ENCODE data around the gene RNASE1. TPM values are rescaled to one million over a fixed set of nuclear protein-coding genes. Genes with fewer than 3 reads are reported as not detected.

Gene RNASE1
- polyA plus RNA-seq, 3 donors, result 143 to 531 (median 481) TPM

GRCh38 chr14:20811986-20812975, 9.6 kb upstream of the RNASE1 start:
- H3K27ac ChIP-seq (ENCODE audit: low read depth, low read length), result no peak overlapping the region
- 16 to 20% (median 16%) methylated on average over 7 of the region's 7 CpGs for WGBS, 3 donors

- 71 to 83% (median 74%) methylated on average over 5 of the region's 5 CpGs for WGBS, 3 donors
- no peak overlapping the region for H3K27ac ChIP-seq (ENCODE audit: low read depth, low read length)
These were observed 7.3 kb upstream of the RNASE1 start for GRCh38 chr14:20809917-20810316.

- WGBS, 3 donors, result 32 to 82% (median 65%) methylated on average over 3 of the region's 3 CpGs
These were observed 5.5 kb upstream of the RNASE1 start for GRCh38 chr14:20808162-20808483.

GRCh38 chr14:20807304-20808161, 4.9 kb upstream of the RNASE1 start:
- 15 to 48% (median 43%) methylated on average over 6 of the region's 6 CpGs for WGBS, 3 donors

More at GRCh38 chr14:20808162-20808483, 5.5 kb upstream of the RNASE1 start:
- H3K27ac ChIP-seq (ENCODE audit: low read depth, low read length), result no peak overlapping the region

GRCh38 chr14:20805485-20805884, 2.8 kb upstream of the RNASE1 start:
- 85 to 95% (median 94%) methylated on average over 6 of the region's 6 CpGs for WGBS, 3 donors
- H3K27ac ChIP-seq (ENCODE audit: low read depth, low read length), result no peak overlapping the region

More at GRCh38 chr14:20807304-20808161, 4.9 kb upstream of the RNASE1 start:
- H3K27ac ChIP-seq (ENCODE audit: low read depth, low read length), result no peak overlapping the region

- no peak overlapping the region for H3K27ac ChIP-seq (ENCODE audit: low read depth, low read length)
- WGBS, 3 donors, result 40 to 77% (median 65%) methylated on average over 7 of the region's 7 CpGs
These were observed 579 bp upstream of the RNASE1 start for GRCh38 chr14:20803223-20803622.

GRCh38 chr14:20801726-20802125, 918 bp downstream of the RNASE1 start:
- WGBS, 3 donors, result 32 to 63% (median 53%) methylated on average over 9 of the region's 9 CpGs
- no peak overlapping the region for H3K27ac ChIP-seq (ENCODE audit: low read depth, low read length)

- no peak overlapping the region for H3K27ac ChIP-seq (ENCODE audit: low read depth, low read length)
- WGBS, 3 donors, result 18 to 30% (median 24%) methylated on average over 9 of the region's 9 CpGs
These were observed 2.6 kb downstream of the RNASE1 start for GRCh38 chr14:20799892-20800544.

- no peak overlapping the region for H3K27ac ChIP-seq (ENCODE audit: low read depth, low read length)
- 11 to 30% (median 25%) methylated on average over 4 of the region's 4 CpGs for WGBS, 3 donors
These were observed 3.2 kb downstream of the RNASE1 start for GRCh38 chr14:20799456-20799891.

- no peak overlapping the region for H3K27ac ChIP-seq (ENCODE audit: low read depth, low read length)
- 62 to 83% (median 76%) methylated on average over 6 of the region's 6 CpGs for WGBS, 3 donors
These were observed 3.7 kb downstream of the RNASE1 start for GRCh38 chr14:20798932-20799331.

GRCh38 chr14:20798318-20798717, 4.3 kb downstream of the RNASE1 start:
- 57 to 75% (median 61%) methylated on average over 7 of the region's 7 CpGs for WGBS, 3 donors

GRCh38 chr14:20797164-20797563, 5.5 kb downstream of the RNASE1 start:
- no peak overlapping the region for H3K27ac ChIP-seq (ENCODE audit: low read depth, low read length)
- 82 to 89% (median 87%) methylated on average over 1 of the region's 1 CpG for WGBS, 3 donors

More at GRCh38 chr14:20798318-20798717, 4.3 kb downstream of the RNASE1 start:
- no peak overlapping the region for H3K27ac ChIP-seq (ENCODE audit: low read depth, low read length)

GRCh38 chr14:20794644-20795369, 7.8 kb downstream of the RNASE1 start:
- 52 to 70% (median 52%) methylated on average over 7 of the region's 7 CpGs for WGBS, 3 donors
- no peak overlapping the region for H3K27ac ChIP-seq (ENCODE audit: low read depth, low read length)

- H3K27ac ChIP-seq (ENCODE audit: low read depth, low read length), result no peak overlapping the region
- WGBS, 3 donors, result 83 to 91% (median 84%) methylated on average over 4 of the region's 4 CpGs
These were observed 10.1 kb downstream of the RNASE1 start for GRCh38 chr14:20792556-20792955.

GRCh38 chr14:20791597-20791996, 11.0 kb downstream of the RNASE1 start:
- 52 to 67% (median 59%) methylated on average over 2 of the region's 2 CpGs for WGBS, 3 donors
- H3K27ac ChIP-seq (ENCODE audit: low read depth, low read length), result no peak overlapping the region

- no peak overlapping the region for H3K27ac ChIP-seq (ENCODE audit: low read depth, low read length)
- WGBS, 3 donors, result 45 to 61% (median 53%) methylated on average over 7 of the region's 7 CpGs
These were observed 11.5 kb downstream of the RNASE1 start for GRCh38 chr14:20791187-20791586.

- WGBS, 3 donors, result 83 to 88% (median 88%) methylated on average over 13 of the region's 13 CpGs
- no peak overlapping the region for H3K27ac ChIP-seq (ENCODE audit: low read depth, low read length)
These were observed 12.1 kb downstream of the RNASE1 start for GRCh38 chr14:20790464-20791116.
